ENCODE results near the gene CD300LD.

The CD300LD gene

GRCh38 chr17:74542166-74542565 is 49.9 kb downstream of the CD300LD start:
- Histone ChIP-seq H3K27ac (ENCODE audit: low read depth, low read length) (no peak overlapping the region), H3K36me3 (ENCODE audit: control insufficient read depth in 5 of 5, insufficient read depth in 5 of 5, low read length in 5 of 5) (no peaks in the 10 kb centered on the region), H3K27me3 (ENCODE audit: control insufficient read depth in 5 of 5, insufficient read depth in 4 of 5, low read length in 5 of 5) (peaks cover 0 to 3% (median under 1%) of the 10 kb centered on the region in 5 donors)

GRCh38 chr17:74541176-74542111 is 50.6 kb downstream of the CD300LD start:
- Histone ChIP-seq H3K9me3 (ENCODE audit: control insufficient read depth in 5 of 5, low read length in 5 of 5) (no peaks in the 10 kb centered on the region), H3K27ac (ENCODE audit: low read depth, low read length) (no peak overlapping the region), H3K36me3 (ENCODE audit: control insufficient read depth in 5 of 5, insufficient read depth in 5 of 5, low read length in 5 of 5) (no peaks in the 10 kb centered on the region), H3K4me1 (ENCODE audit: control insufficient read depth in 5 of 5, insufficient read depth in 5 of 5, low read length in 5 of 5) (peaks cover 0 to 23% (median 0%) of the 10 kb centered on the region in 5 donors), H3K9ac (ENCODE audit: low read length in 5 of 5) (no peak overlapping the region), H3K4me3 (ENCODE audit: low read depth in 1 of 5, low read length in 5 of 5) (no peak overlapping the region), H3K27me3 (ENCODE audit: control insufficient read depth in 5 of 5, insufficient read depth in 4 of 5, low read length in 5 of 5) (peaks cover 0 to 4% (median 2%) of the 10 kb centered on the region in 5 donors)

More at GRCh38 chr17:74542166-74542565, 49.9 kb downstream of the CD300LD start:
- no peaks in the 10 kb centered on the region for H3K9me3 ChIP-seq (ENCODE audit: control insufficient read depth in 5 of 5, low read length in 5 of 5)
- H3K4me3 ChIP-seq (ENCODE audit: low read depth in 1 of 5, low read length in 5 of 5): no peak overlapping the region
- peaks cover 0 to 23% (median 0%) of the 10 kb centered on the region in 5 donors for H3K4me1 ChIP-seq (ENCODE audit: control insufficient read depth in 5 of 5, insufficient read depth in 5 of 5, low read length in 5 of 5)
- no peak overlapping the region for H3K9ac ChIP-seq (ENCODE audit: low read length in 5 of 5)

DNA sequence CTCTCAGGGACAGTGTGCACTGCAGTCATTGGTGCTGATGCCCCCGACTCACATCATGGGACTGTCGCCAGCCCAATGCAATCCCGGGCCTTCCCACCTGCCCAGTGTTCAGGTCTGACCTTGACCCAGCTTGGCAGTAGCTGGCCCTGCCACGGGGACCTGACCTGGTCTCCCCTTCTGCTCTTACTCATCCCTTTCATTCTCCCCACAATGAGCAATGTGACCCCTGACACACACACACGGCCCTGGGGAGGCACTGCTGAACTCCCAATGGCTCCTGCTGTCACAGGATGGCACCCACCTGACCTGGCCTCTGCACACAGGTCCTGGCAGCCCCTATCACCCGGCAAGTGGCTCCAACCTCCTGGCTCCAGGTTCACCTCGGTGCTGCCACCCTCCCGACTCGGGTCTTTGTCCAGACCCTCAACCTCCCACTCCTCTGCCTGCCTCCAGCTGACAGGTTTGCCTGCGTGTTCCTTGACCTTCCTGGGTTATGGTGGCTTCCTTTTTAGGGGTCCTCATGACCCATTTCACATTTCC is 52.7 kb downstream of the CD300LD start:
- Histone ChIP-seq H3K27me3 (ENCODE audit: control insufficient read depth in 5 of 5, insufficient read depth in 4 of 5, low read length in 5 of 5) (peaks cover 0 to 4% (median 2%) of the 10 kb centered on the region in 5 donors), H3K36me3 (ENCODE audit: control insufficient read depth in 5 of 5, insufficient read depth in 5 of 5, low read length in 5 of 5) (no peaks in the 10 kb centered on the region), H3K4me3 (ENCODE audit: low read depth in 1 of 5, low read length in 5 of 5) (no peak overlapping the region), H3K9ac (ENCODE audit: low read length in 5 of 5) (no peak overlapping the region), H3K4me1 (ENCODE audit: control insufficient read depth in 5 of 5, insufficient read depth in 5 of 5, low read length in 5 of 5) (peaks cover 0 to 2% (median 0%) of the 10 kb centered on the region in 5 donors), H3K9me3 (ENCODE audit: control insufficient read depth in 5 of 5, low read length in 5 of 5) (no peaks in the 10 kb centered on the region), H3K27ac (ENCODE audit: low read depth, low read length) (no peak overlapping the region)

GRCh38 chr17:74536890-74537289 is 55.2 kb downstream of the CD300LD start:
- Histone ChIP-seq H3K36me3 (ENCODE audit: control insufficient read depth in 5 of 5, insufficient read depth in 5 of 5, low read length in 5 of 5) (no peaks in the 10 kb centered on the region), H3K9ac (ENCODE audit: low read length in 5 of 5) (no peak overlapping the region), H3K9me3 (ENCODE audit: control insufficient read depth in 5 of 5, low read length in 5 of 5) (no peaks in the 10 kb centered on the region), H3K27ac (ENCODE audit: low read depth, low read length) (no peak overlapping the region), H3K4me1 (ENCODE audit: control insufficient read depth in 5 of 5, insufficient read depth in 5 of 5, low read length in 5 of 5) (peaks cover 0 to 10% (median 6%) of the 10 kb centered on the region in 5 donors), H3K4me3 (ENCODE audit: low read depth in 1 of 5, low read length in 5 of 5) (no peak overlapping the region), H3K27me3 (ENCODE audit: control insufficient read depth in 5 of 5, insufficient read depth in 4 of 5, low read length in 5 of 5) (peaks cover 0 to 4% (median 0%) of the 10 kb centered on the region in 5 donors)

DNA sequence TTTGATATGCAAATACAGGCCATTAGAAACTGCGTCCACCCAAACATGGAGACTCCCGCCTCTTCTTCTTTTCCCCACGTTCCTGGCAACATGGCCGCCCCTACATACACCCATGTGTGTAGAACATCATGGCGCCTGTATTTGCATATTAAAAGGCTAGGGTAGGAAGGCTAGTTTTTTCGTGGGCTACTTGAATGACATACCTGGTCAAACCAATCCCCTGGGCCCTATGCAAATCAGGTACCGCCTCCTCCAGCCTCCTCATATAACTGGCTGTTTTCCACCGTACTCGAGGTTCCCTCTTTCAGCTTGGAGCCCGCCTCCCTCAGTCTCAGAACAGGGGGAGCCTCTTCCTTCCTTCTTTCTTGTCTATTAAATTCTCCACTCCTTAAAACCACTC is 60.0 kb downstream of the CD300LD start:
- no peak overlapping the region for H3K9ac ChIP-seq (ENCODE audit: low read length in 5 of 5)
- H3K9me3 ChIP-seq (ENCODE audit: control insufficient read depth in 5 of 5, low read length in 5 of 5): no peaks in the 10 kb centered on the region
- peaks cover 0 to 26% (median 9%) of the 10 kb centered on the region in 5 donors for H3K4me1 ChIP-seq (ENCODE audit: control insufficient read depth in 5 of 5, insufficient read depth in 5 of 5, low read length in 5 of 5)
- H3K27me3 ChIP-seq (ENCODE audit: control insufficient read depth in 5 of 5, insufficient read depth in 4 of 5, low read length in 5 of 5): peaks cover 0 to 2% (median 0%) of the 10 kb centered on the region in 5 donors
- no peaks in the 10 kb centered on the region for H3K36me3 ChIP-seq (ENCODE audit: control insufficient read depth in 5 of 5, insufficient read depth in 5 of 5, low read length in 5 of 5)
- peak overlapping the region in 3 of 5 donors; percentile 34 to 46 (median 38) for H3K4me3 ChIP-seq (ENCODE audit: low read depth in 1 of 5, low read length in 5 of 5)
- H3K27ac ChIP-seq (ENCODE audit: low read depth, low read length): peak overlapping the region; percentile 37

DNA sequence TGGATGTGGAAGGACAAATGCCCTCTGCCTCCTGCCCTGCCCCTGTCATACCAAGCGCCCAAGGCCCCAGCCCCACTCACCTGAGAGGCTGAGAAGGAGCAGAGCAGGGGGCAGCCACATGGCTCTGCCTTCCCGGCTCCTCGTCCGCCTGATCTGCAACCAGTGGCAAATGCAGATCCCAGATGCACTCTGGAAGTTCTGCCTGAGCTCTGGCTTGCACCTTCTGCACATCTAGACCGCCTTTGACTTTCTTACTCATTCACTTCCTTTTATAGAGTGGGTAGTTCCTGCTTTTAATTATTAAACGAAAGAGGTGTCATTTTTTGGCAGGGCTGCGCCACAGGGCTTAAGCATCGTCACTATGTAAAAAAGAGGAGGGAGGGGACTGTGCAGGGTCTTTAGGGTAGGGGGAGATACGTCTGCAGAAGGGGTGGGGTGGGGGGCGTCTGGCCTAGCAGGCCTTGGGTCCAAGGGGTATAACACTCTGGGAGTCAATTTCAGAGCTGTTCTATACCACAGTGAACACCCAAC is 60.8 kb downstream of the CD300LD start, which contains the start of gene CD300LB:
Gene CD300LB (minus strand): TSS at position 245 of the 531 bp plus-strand sequence. CDS start 125 bp downstream, at position 120.
- Histone ChIP-seq H3K4me1 (ENCODE audit: control insufficient read depth in 5 of 5, insufficient read depth in 5 of 5, low read length in 5 of 5) (peaks cover 0 to 26% (median 9%) of the 10 kb centered on the region in 5 donors), H3K9me3 (ENCODE audit: control insufficient read depth in 5 of 5, low read length in 5 of 5) (no peaks in the 10 kb centered on the region), H3K27me3 (ENCODE audit: control insufficient read depth in 5 of 5, insufficient read depth in 4 of 5, low read length in 5 of 5) (no peaks in the 10 kb centered on the region), H3K9ac (ENCODE audit: low read length in 5 of 5) (no peak within 1 kb of the TSS), H3K36me3 (ENCODE audit: control insufficient read depth in 5 of 5, insufficient read depth in 5 of 5, low read length in 5 of 5) (no peaks in the 10 kb centered on the region), H3K4me3 (ENCODE audit: low read depth in 1 of 5, low read length in 5 of 5) (peak within 1 kb of the TSS in 2 of 5 donors; percentile 38 to 46), H3K27ac (ENCODE audit: low read depth, low read length) (peak within 1 kb of the TSS; percentile 37)

GRCh38 chr17:74530831-74531150 is 61.3 kb downstream of the CD300LD start:
- Histone ChIP-seq H3K9me3 (ENCODE audit: control insufficient read depth in 5 of 5, low read length in 5 of 5) (no peaks in the 10 kb centered on the region), H3K27me3 (ENCODE audit: control insufficient read depth in 5 of 5, insufficient read depth in 4 of 5, low read length in 5 of 5) (no peaks in the 10 kb centered on the region), H3K36me3 (ENCODE audit: control insufficient read depth in 5 of 5, insufficient read depth in 5 of 5, low read length in 5 of 5) (no peaks in the 10 kb centered on the region), H3K27ac (ENCODE audit: low read depth, low read length) (no peak overlapping the region), H3K9ac (ENCODE audit: low read length in 5 of 5) (no peak overlapping the region), H3K4me3 (ENCODE audit: low read depth in 1 of 5, low read length in 5 of 5) (no peak overlapping the region), H3K4me1 (ENCODE audit: control insufficient read depth in 5 of 5, insufficient read depth in 5 of 5, low read length in 5 of 5) (peaks cover 0 to 26% (median 9%) of the 10 kb centered on the region in 5 donors)

Data from subcutaneous abdominal adipose tissue (tissue), 5 donors.